GM18951 (cell line): ENCODE measurements around the gene OR2V1.
"Not testable (repeated sequence)": the region's sequence is repeated elsewhere in the genome, so short reads cannot be mapped to it uniquely, and the experiment has no call there.

Experiments used
- POLR2A ChIP-seq: IDR thresholded peaks from 4 replicates; pipeline ENCODE4 v1.6.1; 2011; ENCODE audit warnings: mild to moderate bottlenecking; ENCODE audit not compliant: insufficient read length, insufficient read depth; ENCODE audit errors: extremely low read depth
- in situ Hi-C: fragments of 300-500 bp; cut with MboI; formaldehyde crosslinking; loops from one replicate; pipeline ENCODE4 v1.12.0; 2022; ENCODE audit warnings: low sequenced_read_pairs, mixed read lengths, inconsistent platforms; ENCODE audit not compliant: unreplicated experiment

OR2V1 gene

DNA sequence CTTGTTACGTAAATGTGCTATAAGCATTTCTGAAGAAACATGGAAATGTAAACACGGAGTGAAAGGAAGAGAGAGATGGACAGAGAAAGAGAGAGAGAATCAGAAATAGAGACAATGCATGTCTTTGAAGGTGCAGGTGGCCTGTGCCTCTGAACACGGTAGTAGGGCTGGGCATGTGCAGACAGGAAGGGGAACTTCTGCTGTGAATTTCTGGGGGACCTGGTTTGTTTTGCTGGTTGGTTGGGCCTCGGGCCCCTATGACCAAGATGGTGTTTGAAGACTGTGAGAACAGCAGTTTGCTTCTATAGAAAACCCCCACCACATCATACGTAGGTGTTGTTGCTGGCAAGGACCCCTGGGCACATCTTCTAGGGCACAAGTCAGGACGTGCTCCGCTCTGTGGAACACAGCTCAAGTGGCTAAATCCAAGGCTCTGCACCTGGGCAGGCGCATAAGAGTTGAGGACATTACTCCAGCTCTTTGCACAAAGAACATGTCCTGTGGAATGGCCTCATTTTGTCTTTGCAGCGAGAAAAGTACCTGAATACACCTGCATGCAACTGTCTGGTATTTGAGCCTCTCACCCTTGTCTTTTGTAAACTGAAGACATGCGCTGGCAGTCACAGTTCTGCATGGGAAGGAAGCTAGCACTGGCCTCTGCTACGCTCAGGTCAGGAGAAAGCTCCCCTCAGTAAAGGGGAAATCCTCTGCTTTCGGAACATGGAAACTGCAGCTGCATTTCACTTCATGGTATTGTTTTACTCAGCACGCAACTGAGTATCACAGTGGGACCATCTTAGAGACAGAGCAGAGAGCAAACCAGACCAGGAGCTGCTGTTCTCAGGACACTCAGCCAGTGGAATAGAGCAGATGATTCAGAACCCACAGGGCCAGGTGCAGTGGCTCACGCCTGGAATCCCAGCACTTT, 19.1 kb upstream of the OR2V1 start:
- TF ChIP-seq POLR2A = no peak
- in situ Hi-C loops = no loop called here

DNA sequence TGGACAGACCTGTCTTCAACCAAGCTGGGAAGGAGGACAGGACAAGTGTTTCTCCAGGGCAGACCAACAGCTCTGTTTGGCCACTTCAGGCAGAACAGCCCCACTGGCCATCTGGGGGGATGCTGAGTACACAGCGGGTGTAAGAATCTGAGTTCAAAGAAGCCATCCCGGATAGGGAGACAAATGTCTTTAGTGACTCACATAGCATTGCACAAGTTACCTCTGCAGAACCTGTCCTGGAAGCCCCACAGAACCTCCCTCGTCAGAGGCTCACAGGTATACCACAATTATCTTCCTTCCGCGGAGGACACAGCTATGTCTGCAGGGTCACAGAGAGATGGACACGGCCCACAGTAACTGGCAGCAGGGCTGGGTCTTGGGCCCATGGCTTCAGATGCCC, 18.4 kb upstream of the OR2V1 start:
- in situ Hi-C loops = no loop called here
- TF ChIP-seq POLR2A = no peak

DNA sequence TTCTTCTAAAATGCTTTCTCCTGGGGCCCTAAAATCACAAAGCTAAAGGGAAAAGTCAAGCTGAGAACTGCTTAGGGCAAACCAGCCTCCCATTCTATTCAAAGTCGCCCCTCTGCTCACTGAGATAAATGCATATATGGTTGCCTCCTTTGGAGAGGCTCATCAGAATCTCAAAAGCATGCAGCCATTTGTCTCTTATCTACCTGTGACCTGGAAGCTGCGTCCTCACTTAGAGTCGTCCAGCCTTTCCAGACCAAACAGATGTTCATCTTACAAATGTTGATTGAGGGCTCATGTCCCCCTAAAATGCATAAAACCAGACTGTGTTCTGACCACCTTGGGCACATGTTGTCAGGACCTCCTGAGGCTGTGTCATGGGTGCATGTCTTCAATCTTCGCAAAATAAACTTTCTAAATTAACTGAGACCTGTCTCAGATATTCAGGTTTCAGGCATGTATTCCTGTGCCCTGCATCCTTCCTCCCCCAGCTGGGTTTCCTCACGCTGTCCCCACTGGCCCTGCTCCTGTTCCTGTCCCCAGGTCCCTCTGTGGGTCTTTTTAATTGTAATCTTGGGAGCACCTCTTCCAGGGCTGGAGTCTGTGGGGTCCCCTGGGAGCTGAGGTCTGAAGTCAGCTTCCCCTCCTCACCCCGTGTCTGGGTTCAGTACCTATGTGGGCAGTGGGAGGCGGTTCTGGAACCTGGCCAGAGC, 16.1 kb upstream of the OR2V1 start, which contains the start of gene OR2V2:
OR2V2 (plus strand) TSS at position 660 of the 710 bp plus-strand sequence. CDS start 7,357 bp downstream, outside the sequence.
- in situ Hi-C loops = not testable (repeated sequence)

DNA sequence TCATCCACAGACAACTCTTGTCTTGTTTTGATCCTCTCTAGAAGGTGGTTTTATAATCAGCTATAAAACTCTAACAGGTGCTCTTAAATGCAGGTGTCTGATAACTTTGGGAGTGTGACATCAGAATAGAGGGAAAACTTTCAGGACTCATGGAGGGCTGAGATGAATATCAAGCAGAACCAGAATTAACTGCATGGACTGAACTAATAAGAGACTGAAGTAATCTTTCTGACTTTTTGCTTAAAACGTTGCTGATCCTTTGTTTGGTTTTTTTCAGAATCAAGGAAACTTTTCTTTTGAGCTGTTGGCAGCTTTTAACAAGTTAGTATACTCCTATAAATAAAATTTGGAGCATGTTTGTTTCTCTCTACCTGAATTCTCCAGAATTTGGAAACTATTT, 14.2 kb upstream of the OR2V1 start:
- no peak for TF ChIP-seq POLR2A
- in situ Hi-C loops = no loop called here

DNA sequence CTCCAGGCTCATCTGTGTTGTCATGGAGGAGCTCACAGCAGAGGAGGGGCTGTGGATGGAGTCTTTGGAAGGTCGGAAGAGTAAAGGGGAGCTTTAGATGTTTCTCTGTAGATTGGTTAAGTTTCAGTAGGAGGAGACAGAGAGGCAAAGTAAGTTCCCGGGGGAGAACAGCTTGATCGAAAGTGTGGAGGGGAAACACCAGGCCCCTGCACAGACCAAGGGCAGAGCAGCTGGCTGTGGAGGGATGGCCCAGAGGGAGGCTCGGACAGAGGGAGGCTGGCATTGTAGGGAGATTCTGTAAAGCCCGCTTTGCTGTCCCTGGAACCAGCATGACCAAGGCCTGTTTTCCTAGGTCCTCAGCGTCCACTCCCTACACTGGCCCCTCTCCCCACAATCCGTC, 11.1 kb upstream of the OR2V1 start:
- TF ChIP-seq POLR2A = no peak
- in situ Hi-C loops = no loop called here

DNA sequence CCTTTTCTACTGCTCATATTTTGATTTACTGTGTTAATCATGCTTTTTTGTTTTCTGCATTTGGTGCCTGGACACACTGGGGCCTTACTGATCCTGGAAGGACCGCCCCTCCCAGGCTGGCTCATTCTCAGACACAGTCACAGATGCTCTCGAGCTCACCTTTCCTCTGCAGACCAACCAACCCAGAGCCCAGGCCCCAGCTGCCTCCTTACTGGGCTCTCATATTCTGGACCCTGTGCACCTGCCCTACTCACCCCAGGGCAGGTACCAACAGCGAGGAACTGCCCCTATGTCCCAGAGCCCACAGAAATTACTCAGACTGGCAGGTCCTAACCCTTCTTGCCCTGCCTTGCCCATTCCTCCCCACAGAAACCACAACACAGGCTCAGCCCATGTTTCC, 9.8 kb upstream of the OR2V1 start:
- no peak for TF ChIP-seq POLR2A
- in situ Hi-C loops = no loop called here

DNA sequence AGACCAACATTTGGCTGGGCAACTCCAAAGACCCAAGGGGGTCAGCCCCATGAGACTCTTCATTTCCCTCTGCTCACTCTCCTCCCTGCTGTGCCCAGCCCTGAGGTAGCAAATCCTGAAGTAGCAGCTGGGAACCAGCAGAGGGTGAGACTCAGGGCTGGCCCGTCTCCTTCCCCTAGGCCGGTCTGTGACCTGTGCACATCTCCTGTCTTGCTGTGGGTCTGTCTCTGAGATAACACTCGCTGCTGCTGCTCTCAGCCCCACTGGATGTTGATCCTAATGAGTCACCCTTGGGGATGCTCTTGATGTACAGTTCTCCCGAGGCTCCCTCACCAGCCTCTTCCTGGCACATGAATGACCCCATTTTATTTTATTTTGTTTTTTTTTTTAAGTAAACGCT, 7.3 kb upstream of the OR2V1 start:
- TF ChIP-seq POLR2A = no peak
- in situ Hi-C loops = no loop called here

DNA sequence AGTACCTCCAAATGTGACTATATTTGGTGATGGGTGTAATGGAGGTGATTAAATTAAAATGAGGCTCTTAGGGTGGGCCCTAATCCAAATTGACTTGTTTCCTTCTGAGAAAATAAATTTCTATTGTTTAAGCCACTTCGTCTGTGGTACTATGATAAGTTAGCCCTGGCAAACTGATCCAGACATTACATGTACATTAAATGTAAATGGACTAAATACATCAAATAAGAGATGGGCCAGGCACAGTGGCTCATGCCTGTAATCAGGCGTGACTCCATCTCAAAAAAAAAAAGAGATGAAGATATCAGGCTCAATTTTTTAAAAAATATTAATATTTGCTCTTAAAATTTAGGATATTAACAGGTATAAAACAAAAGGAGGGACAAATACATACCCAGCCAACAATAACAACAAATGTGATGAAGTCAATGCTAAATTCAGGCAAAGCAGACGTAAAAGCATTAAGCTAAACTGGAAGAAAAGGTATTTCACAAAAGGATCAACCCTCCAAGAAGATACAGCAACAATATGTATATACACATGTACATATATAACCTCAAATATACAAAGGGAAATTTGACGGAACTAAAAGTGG, 5.5 kb upstream of the OR2V1 start:
- in situ Hi-C loops = no loop called here
- no peak for TF ChIP-seq POLR2A

DNA sequence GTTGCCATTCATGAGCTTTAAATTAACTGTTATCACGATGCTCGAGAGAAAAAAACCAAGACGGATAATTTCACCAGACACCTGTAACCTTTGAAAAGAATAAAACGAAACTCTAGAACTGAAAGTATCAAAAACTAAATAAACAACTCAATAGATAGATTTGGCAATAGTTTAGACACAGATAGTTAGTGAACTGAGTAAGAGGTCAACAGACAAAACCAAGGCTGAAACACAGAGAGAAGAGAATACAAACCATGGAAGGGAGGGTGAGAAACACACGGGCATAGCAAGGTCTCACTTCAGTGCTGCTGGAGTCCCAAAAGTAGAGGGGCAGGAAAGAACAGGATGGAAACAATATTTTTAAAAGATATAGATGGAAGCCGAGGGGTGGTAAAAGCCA, 3.3 kb upstream of the OR2V1 start:
- no peak for TF ChIP-seq POLR2A
- in situ Hi-C loops = no loop called here

DNA sequence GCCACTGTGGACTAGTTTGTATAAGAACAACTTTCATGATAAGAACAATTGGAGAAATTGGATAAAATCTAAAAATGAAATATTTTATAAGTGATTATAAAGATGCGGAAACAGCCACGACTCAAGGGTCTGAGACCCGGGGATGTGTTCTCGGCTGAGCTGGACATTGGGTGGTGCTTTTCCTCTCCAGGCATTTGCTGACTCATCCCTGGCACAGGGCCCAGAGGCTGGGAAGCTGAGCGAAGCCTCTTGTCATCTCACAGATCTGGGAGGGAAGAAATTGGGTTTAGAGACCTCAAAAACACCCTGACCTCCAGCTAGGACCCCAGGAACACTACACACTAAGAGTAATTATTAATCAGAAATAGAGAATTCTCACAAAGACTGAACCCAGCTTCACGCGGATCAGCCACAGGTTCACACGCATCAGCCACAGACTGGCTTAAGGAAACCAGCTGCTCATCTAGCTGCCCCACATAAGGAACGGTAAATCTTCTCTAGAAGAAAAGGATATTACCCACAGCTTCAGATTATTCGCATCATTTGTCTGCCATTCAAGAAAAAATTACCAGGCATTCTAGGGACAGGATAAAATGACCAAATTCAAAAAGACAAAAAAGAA, 2.8 kb upstream of the OR2V1 start:
- no peak for TF ChIP-seq POLR2A
- in situ Hi-C loops = no loop called here

DNA sequence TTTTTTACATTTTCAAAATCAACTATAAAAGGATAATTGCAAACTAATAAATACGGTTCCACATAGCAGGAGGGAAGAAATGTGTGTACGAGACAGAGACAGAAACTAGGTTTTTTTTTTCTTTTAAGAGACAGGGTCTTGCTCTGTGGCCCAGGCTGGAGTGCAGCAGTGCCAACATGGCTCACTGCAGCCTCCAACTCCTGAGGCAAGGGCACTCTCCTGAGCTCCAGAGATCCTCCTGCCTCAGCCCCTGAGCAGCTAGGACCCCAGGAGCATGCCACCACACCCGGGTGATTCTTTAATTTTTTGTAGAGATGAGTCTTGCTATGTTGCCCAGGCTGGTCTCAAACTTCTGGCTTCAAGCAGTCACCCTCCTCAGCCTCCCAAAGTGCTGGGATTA, 2.1 kb upstream of the OR2V1 start:
- TF ChIP-seq POLR2A = no peak
- in situ Hi-C loops = no loop called here

DNA sequence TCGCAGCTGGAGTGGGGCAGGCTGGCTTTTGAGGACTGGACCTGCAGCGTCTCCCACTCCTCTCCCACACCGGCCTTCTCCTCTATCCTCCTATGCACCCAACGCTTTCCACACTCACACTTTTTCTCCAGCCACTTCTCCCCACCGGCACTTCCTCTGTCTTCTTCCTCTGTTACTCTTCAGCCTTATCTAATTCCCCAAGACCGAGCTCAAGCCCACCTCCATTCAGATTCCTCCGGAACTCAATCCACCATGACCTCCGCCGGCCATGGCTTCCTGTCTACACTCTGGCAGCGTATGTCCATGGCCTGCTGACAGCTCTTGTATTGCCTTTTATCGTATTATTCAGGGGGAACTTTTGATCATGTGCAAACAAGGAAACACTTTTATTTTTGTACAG, 545 bp upstream of the OR2V1 start:
- in situ Hi-C loops = no loop called here

DNA sequence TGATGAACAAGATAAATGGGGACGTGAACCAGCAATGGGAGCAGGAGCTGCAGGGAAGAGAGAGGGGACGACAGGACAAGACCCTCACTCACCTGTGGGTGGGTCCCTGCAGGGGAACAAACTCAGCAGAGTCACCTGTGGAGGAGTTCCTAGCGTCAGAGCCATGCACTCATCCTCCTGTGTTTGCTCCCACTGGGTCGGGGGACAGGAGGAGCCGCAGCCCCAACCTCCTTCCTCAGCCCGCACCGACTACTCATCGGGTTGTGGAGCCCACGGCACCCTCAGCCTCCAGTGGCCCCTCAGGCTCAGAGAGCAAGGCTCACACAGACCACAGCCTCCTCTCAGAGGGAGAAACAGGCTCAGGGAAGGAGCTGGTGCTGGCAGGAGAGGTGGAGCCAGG, 888 bp downstream of the OR2V1 start:
- in situ Hi-C loops = not testable (repeated sequence)

More for the DNA sequence above, 545 bp upstream of the OR2V1 start:
- TF ChIP-seq POLR2A = no peak
